Kidney epithelial cell (primary cell): ENCODE data around the gene NKX2-1. TPM values are rescaled to one million over a fixed set of nuclear protein-coding genes. Genes with fewer than 3 reads are reported as not detected.

Source experiments
- DNase-seq: peaks from one replicate; pipeline ENCODE4 v3.0.0-alpha.2; 2010; ENCODE audit warnings: low read depth
- H3K27me3 ChIP-seq: 2 replicates; pipeline ENCODE4 v1.6.0; 2011; ENCODE audit warnings: low read length; ENCODE audit not compliant: control insufficient read depth, insufficient read depth
- H3K36me3 ChIP-seq: 2 replicates; pipeline ENCODE4 v1.5.1; 2011; ENCODE audit warnings: low read length; ENCODE audit not compliant: control insufficient read depth, insufficient read depth
- H3K4me3 ChIP-seq: 2 replicates; pipeline ENCODE4 v1.5.1; 2011; ENCODE audit warnings: low read depth, mild to moderate bottlenecking, control low read depth, low read length
- CTCF ChIP-seq: IDR thresholded peaks from 2 replicates; pipeline ENCODE4 v1.5.1; 2011; ENCODE audit warnings: mild to moderate bottlenecking, moderate library complexity, low read length, control low read depth, inconsistent platforms; ENCODE audit not compliant: insufficient read depth, poor library complexity, severe bottlenecking
- total RNA-seq: library from RNA; depleted of rRNA; stranded (reverse); fragments of >200 nt; gene quantifications from 2 replicates; pipeline ENCODE4 v1.2.3, GENCODE V29; 2015

NKX2-1 gene
- total RNA-seq, 1 donor from 2014 or later = not detected

- Histone ChIP-seq H3K27me3 (peaks cover 91% of the 10 kb centered on the region), H3K36me3 (no peaks in the 10 kb centered on the region), H3K4me3 (no peak overlapping the region)
- no peak for DNase-seq
- TF ChIP-seq CTCF = no peak
Observed at GRCh38 chr14:36506732-36507614, 13.1 kb downstream of the NKX2-1 start.

GRCh38 chr14:36505892-36506731, 13.9 kb downstream of the NKX2-1 start:
- peaks cover 92% of the 10 kb centered on the region for H3K27me3 ChIP-seq
- H3K36me3 ChIP-seq = no peaks in the 10 kb centered on the region
- DNase-seq = no peak
- TF ChIP-seq CTCF = peak; percentile 12
- no peak overlapping the region for H3K4me3 ChIP-seq

- no peak for TF ChIP-seq CTCF
- H3K4me3 ChIP-seq = no peak overlapping the region
- no peak for DNase-seq
- no peaks in the 10 kb centered on the region for H3K36me3 ChIP-seq
- peaks cover 85% of the 10 kb centered on the region for H3K27me3 ChIP-seq
Observed at GRCh38 chr14:36505181-36505815, 14.7 kb downstream of the NKX2-1 start.

GRCh38 chr14:36504771-36505175, 15.3 kb downstream of the NKX2-1 start:
- Histone ChIP-seq H3K4me3 (no peak overlapping the region), H3K27me3 (peaks cover 82% of the 10 kb centered on the region), H3K36me3 (no peaks in the 10 kb centered on the region)
- no peak for TF ChIP-seq CTCF
- DNase-seq = no peak

GRCh38 chr14:36503771-36504741, 16.0 kb downstream of the NKX2-1 start:
- H3K4me3 ChIP-seq = no peak overlapping the region
- TF ChIP-seq CTCF = no peak
- DNase-seq = no peak
- H3K36me3 ChIP-seq = no peaks in the 10 kb centered on the region
- H3K27me3 ChIP-seq = peaks cover 75% of the 10 kb centered on the region
